ENCODE data around the gene ANGPTL8.

- TF ChIP-seq JUND (IDR thresholded peaks at IDR 0.05): no peak
- TF ChIP-seq CTCF (IDR thresholded peaks at IDR 0.05; ENCODE audit: low read depth, low read length, missing input control): no peak
Measured at GRCh38 chr19:11237321-11237720, 2.1 kb upstream of the ANGPTL8 start.
